Stomach (tissue), 4 donors: Measurements from ENCODE around the gene TMX2.

Source experiments
- POLR2A ChIP-seq, 4 donors: fragments of 450-650 bp; IDR thresholded peaks; one replicate each; pipeline ENCODE4 v1.6.1; 2016; ENCODE audit warnings: antibody characterized with exemption in 4 of 4, control low read depth in 2 of 4, mild to moderate bottlenecking in 1 of 4, moderate library complexity in 1 of 4
- TF ChIP-seq, protein P1 (sequence below), 7 experiments: fragments of 450-650 bp in 4 of 7; fragments of 200-600 bp in 3 of 7; sonication (generic) in 3 of 7; IDR thresholded peaks; one replicate each; pipeline ENCODE4 v1.5.1; 2016 to 2019; ENCODE audit warnings: antibody characterized with exemption in 7 of 7, control low read depth in 2 of 7, mild to moderate bottlenecking in 1 of 7

DNA sequence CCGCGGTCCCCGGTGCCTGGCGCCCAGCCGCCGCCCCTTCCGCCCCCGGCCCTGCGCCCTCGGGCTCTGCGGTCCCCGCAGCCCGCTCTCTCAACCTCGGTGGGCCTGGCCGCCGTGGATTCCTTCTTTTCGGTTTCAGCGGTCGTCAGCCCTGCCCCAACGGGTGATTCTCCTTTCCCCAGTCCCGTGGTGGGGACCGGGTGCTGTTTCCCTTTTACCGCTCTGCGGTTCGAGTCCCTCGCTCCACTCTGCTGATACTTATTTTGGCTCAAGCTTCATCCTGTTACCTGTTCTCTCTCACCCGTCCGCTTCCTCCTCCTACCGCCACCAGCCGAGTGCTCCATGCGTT is 44.0 kb upstream of the TMX2 start:
- TF ChIP-seq POLR2A (IDR thresholded peaks at IDR 0.05): no peak
- TF ChIP-seq, protein P1, sequence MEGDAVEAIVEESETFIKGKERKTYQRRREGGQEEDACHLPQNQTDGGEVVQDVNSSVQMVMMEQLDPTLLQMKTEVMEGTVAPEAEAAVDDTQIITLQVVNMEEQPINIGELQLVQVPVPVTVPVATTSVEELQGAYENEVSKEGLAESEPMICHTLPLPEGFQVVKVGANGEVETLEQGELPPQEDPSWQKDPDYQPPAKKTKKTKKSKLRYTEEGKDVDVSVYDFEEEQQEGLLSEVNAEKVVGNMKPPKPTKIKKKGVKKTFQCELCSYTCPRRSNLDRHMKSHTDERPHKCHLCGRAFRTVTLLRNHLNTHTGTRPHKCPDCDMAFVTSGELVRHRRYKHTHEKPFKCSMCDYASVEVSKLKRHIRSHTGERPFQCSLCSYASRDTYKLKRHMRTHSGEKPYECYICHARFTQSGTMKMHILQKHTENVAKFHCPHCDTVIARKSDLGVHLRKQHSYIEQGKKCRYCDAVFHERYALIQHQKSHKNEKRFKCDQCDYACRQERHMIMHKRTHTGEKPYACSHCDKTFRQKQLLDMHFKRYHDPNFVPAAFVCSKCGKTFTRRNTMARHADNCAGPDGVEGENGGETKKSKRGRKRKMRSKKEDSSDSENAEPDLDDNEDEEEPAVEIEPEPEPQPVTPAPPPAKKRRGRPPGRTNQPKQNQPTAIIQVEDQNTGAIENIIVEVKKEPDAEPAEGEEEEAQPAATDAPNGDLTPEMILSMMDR (IDR thresholded peaks at IDR 0.05): no peak
